Mucosa of descending colon (tissue), 3 donors: ENCODE measurements around the gene MRFAP1. TPM values are rescaled to one million over a fixed set of nuclear protein-coding genes. Genes with fewer than 3 reads are reported as not detected.
"Not testable (repeated sequence)": the region's sequence is repeated elsewhere in the genome, so short reads cannot be mapped to it uniquely, and the experiment has no call there.

Experiments used
- ATAC-seq: fragments of 200-7000 bp; cut with Tn5 transposase; one replicate; pipeline ENCODE4 v1.9.1; 2020; ENCODE audit warnings: mild to moderate bottlenecking, moderate library complexity
- DNase-seq, 3 donors: peaks; one replicate each; pipeline ENCODE4 v3.0.0-alpha.2; 2020
- H3K36me3 ChIP-seq: fragments of 200-600 bp; one replicate; pipeline ENCODE4 v1.8.0; 2021; ENCODE audit warnings: low read depth, mild to moderate bottlenecking
- H3K4me1 ChIP-seq: fragments of 200-600 bp; one replicate; pipeline ENCODE4 v1.8.0; 2021; ENCODE audit warnings: low read depth, mild to moderate bottlenecking
- H3K4me3 ChIP-seq: fragments of 200-600 bp; one replicate; pipeline ENCODE4 v1.8.0; 2021; ENCODE audit warnings: mild to moderate bottlenecking
- H3K9me3 ChIP-seq: fragments of 200-600 bp; one replicate; pipeline ENCODE4 v1.8.0; 2021; ENCODE audit warnings: mild to moderate bottlenecking
- CTCF ChIP-seq: fragments of 200-600 bp; IDR thresholded peaks from one replicate; pipeline ENCODE4 v1.8.0; 2022; ENCODE audit warnings: antibody characterized with exemption, mild to moderate bottlenecking
- intact Hi-C, 2 donors: fragments of 100-400 bp; cut with DNase I in 1 of 2; cut with micrococcal nuclease in 1 of 2; formaldehyde crosslinking; loops; one replicate each; pipeline versions ENCODE4 v1.11.0 to v1.11.1; 2022; cut with DNase I, micrococcal nuclease
- total RNA-seq, 3 donors: library from RNA; stranded (reverse); fragmentation: NEBNext Ultra II Directional in 2 of 3; extraction: Animal tissue kit (Norgen Biotek cat#: 25700) in 2 of 3; gene quantifications; one replicate each; pipeline versions ENCODE4 v1.2.1 to v1.2.4, GENCODE V29; 2021 to 2023
- donor health status: DM: no; HTN: no; CAD: no; lungs with moderate emphysema.
- donor health status: DM: no; HTN: no; CAD: no.
- donor health status: DM: no; HTN: yes; CAD: no.

MRFAP1 gene
- total RNA-seq, 3 donors from 2014 or later, result 115 to 244 (median 172) TPM

DNA sequence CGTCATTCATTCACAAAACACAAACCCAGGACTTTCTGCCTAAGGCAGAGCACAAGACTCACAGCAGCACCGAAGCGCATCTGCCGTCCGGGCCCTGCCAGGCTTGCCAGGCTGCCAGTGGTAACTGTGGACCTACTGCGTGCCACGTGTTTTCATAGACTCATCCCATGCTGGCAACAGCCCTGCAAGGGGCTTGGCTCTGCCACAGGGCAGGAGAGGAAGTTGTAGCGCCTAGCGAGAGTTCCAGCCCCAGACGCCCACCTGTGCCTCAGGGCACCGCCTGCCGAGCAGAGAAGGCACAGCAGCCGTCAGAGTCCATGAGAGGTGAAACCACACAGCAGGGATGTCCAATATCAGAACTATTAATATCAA is 18.9 kb upstream of the MRFAP1 start:
- ATAC-seq (no peak), DNase-seq (no peak)
- H3K36me3 ChIP-seq, result no peaks in the 10 kb centered on the region
- TF ChIP-seq CTCF, result no peak
- no peaks in the 10 kb centered on the region for H3K4me1 ChIP-seq
- no peaks in the 10 kb centered on the region for H3K9me3 ChIP-seq
- no peak overlapping the region for H3K4me3 ChIP-seq
- intact Hi-C loops, result no loop called here

GRCh38 chr4:6622744-6623143 is 17.7 kb upstream of the MRFAP1 start:
- no peak for TF ChIP-seq CTCF
- no peaks in the 10 kb centered on the region for H3K9me3 ChIP-seq
- DNase-seq, result no peak
- no peak for ATAC-seq
- no peaks in the 10 kb centered on the region for H3K36me3 ChIP-seq
- no peaks in the 10 kb centered on the region for H3K4me1 ChIP-seq
- H3K4me3 ChIP-seq, result no peak overlapping the region
- intact Hi-C loops, result no loop called here

DNA sequence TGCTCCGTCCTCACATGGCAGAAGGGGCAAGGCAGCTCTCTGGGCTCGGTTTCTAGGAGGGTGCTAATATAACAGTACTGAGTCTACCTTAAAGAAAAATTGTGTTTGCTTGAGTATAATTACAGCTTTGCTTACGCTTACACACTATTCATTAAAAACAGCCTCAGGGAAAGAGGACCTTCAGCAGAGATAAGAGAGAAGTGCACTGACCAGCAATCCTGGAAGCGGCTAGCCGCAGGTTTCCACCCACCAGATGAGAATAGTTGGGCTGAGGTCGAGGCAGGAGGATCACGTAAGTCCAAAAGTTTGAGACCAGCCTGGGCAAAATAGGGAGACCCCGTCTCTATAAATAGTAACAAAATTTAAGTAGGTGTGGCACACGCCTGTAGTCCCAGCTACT is 15.2 kb upstream of the MRFAP1 start:
- DNase-seq (no peak), ATAC-seq (no peak)
- no peaks in the 10 kb centered on the region for H3K36me3 ChIP-seq
- intact Hi-C loops, result no loop called here
- no peak for TF ChIP-seq CTCF
- no peak overlapping the region for H3K4me3 ChIP-seq
- H3K4me1 ChIP-seq, result no peaks in the 10 kb centered on the region
- H3K9me3 ChIP-seq, result no peaks in the 10 kb centered on the region

- no peaks in the 10 kb centered on the region for H3K36me3 ChIP-seq
- intact Hi-C loops, result no loop called here
- H3K9me3 ChIP-seq, result no peaks in the 10 kb centered on the region
- H3K4me1 ChIP-seq, result no peaks in the 10 kb centered on the region
- ATAC-seq (no peak), DNase-seq (no peak)
- H3K4me3 ChIP-seq, result no peak overlapping the region
- no peak for TF ChIP-seq CTCF
These were observed 14.4 kb upstream of the MRFAP1 start for GRCh38 chr4:6626066-6626465.

GRCh38 chr4:6627832-6628231 is 12.7 kb upstream of the MRFAP1 start:
- no peak for DNase-seq

GRCh38 chr4:6628484-6628883 is 12.0 kb upstream of the MRFAP1 start:
- H3K9me3 ChIP-seq, H3K4me3 ChIP-seq, H3K36me3 ChIP-seq, intact Hi-C loops, DNase-seq, H3K4me1 ChIP-seq, ATAC-seq: not testable (repeated sequence)

More at GRCh38 chr4:6627832-6628231, 12.7 kb upstream of the MRFAP1 start:
- H3K36me3 ChIP-seq, result no peaks in the 10 kb centered on the region
- intact Hi-C loops, result no loop called here
- TF ChIP-seq CTCF, result no peak
- no peaks in the 10 kb centered on the region for H3K4me1 ChIP-seq
- H3K9me3 ChIP-seq, result no peaks in the 10 kb centered on the region
- no peak for ATAC-seq
- H3K4me3 ChIP-seq, result no peak overlapping the region
